Hindlimb muscle (tissue), 1 donor: ENCODE measurements around the gene CNTRL. TPM values are rescaled to one million over a fixed set of nuclear protein-coding genes. Genes with fewer than 3 reads are reported as not detected.
A peak's percentile ranks its signal among the peaks of the same experiment; 100 is the strongest.

Source experiments
- DNase-seq: peaks from one replicate; pipeline ENCODE4 v3.0.0-alpha.2; 2013
- polyA plus RNA-seq: library from polyadenylated mRNA; unstranded; fragments of 120-200 nt; gene quantifications from one replicate; pipeline ENCODE4 v1.2.1, GENCODE V29; 2013; ENCODE audit not compliant: insufficient read length

Gene CNTRL
- polyA plus RNA-seq, 1 donor, result 16.4 TPM

- DNase-seq, result no peak
These were observed 107.5 kb downstream of the CNTRL start for GRCh38 chr9:121182101-121182836.

- no peak for DNase-seq
These were observed 108.2 kb downstream of the CNTRL start for GRCh38 chr9:121182989-121183388.

DNA sequence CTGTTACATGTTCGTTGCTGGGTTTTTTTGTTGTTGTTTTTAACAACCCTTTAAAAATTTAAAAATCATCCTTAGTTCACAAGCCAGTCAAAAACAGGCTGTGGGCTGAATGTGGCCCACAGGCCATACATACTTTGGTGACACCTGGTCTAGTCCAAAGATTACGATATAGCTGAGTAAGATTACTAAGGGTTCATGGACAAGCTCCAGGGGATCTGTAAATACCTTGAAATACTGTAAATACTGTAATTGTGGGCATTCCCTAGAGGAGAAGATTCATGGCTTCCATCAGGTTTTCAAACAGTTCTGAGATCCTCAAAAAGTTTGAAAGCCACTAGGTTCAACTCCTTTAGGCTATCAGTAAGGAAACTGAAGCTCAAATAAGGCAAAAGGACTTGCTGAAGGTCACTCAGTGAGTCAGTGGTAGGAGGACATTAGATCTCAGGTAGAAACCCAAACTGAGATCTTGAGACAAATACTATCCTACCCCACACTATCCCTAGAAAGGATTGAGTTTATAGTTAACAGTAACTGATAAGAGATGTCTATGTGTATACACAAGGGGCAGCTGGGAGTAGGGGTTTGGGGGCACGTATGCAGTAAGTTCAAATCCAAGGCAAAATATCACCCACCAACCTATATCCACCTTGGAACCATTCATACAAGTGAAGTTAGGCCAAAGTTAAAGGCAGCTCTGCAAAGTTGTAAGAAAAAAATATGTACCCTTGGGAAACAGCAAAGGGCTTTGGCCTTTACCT is 109.1 kb downstream of the CNTRL start:
- DNase-seq, result no peak

- DNase-seq, result no peak
These were observed 109.7 kb downstream of the CNTRL start for GRCh38 chr9:121184463-121184862.

DNA sequence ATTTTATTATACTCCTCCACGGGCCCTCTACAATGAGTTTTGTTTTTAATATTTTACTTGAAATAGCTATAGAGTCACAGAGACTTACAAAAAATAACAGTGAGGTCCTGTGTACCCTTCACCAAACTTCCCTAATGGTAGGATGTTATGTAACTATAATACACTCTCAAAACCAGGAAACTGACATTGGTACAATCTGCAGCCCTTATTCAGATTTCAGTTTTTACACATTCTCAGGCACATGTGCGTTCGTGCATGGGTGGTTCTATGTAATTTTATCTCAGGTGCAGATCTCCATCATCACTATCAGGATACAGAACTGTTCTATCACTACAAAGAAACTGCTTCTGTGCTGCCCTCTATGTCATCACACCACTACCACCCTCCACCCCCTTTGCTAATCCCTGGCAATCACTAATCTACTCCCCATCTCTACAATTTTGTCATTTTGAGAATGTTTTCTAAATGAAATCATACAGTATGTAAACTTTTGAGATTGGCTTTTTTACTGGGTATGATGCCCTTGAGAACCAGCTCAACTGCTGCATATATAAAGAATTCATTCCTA is 110.5 kb downstream of the CNTRL start:
- DNase-seq, result no peak

- no peak for DNase-seq
These were observed 111.1 kb downstream of the CNTRL start for GRCh38 chr9:121185774-121186403.

GRCh38 chr9:121187636-121188305 is 113.0 kb downstream of the CNTRL start:
- no peak for DNase-seq

- no peak for DNase-seq
These were observed 114.3 kb downstream of the CNTRL start for GRCh38 chr9:121189006-121189405.

GRCh38 chr9:121189660-121190059 is 114.9 kb downstream of the CNTRL start:
- no peak for DNase-seq

GRCh38 chr9:121191235-121191634 is 116.5 kb downstream of the CNTRL start:
- no peak for DNase-seq

- no peak for DNase-seq
These were observed 117.8 kb downstream of the CNTRL start for GRCh38 chr9:121192518-121192917.

- no peak for DNase-seq
These were observed 118.3 kb downstream of the CNTRL start for GRCh38 chr9:121192959-121193640.

GRCh38 chr9:121194730-121195129 is 120.0 kb downstream of the CNTRL start:
- no peak for DNase-seq

DNA sequence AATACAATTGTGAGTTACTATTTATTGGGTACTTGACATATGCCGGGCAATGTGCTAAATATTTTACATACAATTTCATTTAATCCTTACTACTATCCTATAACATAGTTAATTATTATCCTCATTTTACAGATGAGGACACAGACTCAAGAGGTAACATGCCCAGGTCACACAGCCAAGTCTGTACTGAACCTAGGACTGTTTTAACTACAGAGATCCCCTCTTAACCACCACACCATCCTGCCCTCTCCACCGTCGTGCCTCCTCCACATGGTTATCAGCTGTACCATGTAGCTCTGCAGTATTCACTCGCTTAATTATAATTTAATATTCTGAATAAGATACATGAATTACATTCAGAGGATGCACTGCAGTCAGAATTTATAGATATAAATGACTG is 121.6 kb downstream of the CNTRL start:
- DNase-seq, result no peak

- no peak for DNase-seq
These were observed 122.4 kb downstream of the CNTRL start for GRCh38 chr9:121197132-121197531.

- DNase-seq, result no peak
These were observed 123.8 kb downstream of the CNTRL start for GRCh38 chr9:121198512-121199042.

DNA sequence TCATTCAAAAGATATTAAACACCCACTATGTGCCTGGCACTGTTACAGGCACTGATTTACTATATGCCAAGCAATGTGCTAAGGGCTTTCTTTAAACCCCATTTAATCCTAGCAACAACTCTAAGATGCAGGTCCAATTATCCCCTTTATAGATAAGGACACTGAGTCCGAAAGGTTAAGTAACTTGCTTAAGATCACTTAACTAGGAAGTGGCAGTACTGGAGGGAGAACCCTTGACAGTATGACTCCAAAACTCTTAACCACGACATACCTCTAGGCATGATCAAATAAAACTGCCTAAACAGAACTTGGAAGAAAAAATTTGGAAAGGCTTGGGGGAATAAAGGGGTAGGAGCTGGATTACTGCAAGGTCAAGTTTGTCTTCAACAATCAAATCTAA is 125.2 kb downstream of the CNTRL start:
- no peak for DNase-seq

DNA sequence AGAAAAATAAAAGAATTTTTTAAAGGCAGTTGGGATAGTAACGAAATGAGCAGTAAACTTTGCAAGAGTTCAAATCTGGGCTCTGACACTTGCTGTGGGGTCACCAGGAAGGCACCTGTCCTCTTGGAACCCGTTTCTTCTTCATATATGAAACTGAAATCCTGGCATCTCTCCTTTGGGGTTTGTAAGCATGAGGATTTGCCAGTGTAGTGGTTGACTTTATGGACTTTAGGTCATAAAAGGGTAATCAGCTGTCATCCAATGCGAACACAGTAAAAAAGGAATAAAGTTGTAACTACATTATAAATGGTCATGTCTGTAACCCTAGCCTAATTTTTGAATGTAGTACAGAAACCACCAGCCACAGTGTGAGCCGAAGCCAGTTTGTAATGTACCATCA is 125.6 kb downstream of the CNTRL start:
- DNase-seq, result no peak

GRCh38 chr9:121201045-121201737 is 126.4 kb downstream of the CNTRL start:
- peak; percentile 46 for DNase-seq

GRCh38 chr9:121201738-121202533 is 127.2 kb downstream of the CNTRL start, which contains the start of gene RAB14:
Gene RAB14, minus strand, starts transcription at chr9:121201869. Its CDS starts 8,457 bp downstream, at chr9:121193412.
- DNase-seq, result peak; percentile 99
